Breast epithelium (tissue), 3 donors: ENCODE data around the gene FAM151A.

Experiments
- CTCF ChIP-seq, 3 donors: fragments of 450-650 bp; IDR thresholded peaks; one replicate each; pipeline ENCODE4 v1.5.1; 2016 to 2017; ENCODE audit warnings: antibody characterized with exemption in 3 of 3, mild to moderate bottlenecking in 3 of 3, moderate library complexity in 3 of 3
- POLR2A ChIP-seq: fragments of 450-650 bp; IDR thresholded peaks from one replicate; pipeline ENCODE4 v1.6.1; 2016; ENCODE audit warnings: antibody characterized with exemption, mild to moderate bottlenecking, moderate library complexity

GRCh38 chr1:54596756-54597155 lies 26.6 kb downstream of the FAM151A start:
- no peak for TF ChIP-seq CTCF (IDR thresholded peaks at IDR 0.05)
- TF ChIP-seq POLR2A = no peak
